Natural killer cell (primary cell): ENCODE data around the gene PTGIS. TPM values are rescaled to one million over a fixed set of nuclear protein-coding genes. Genes with fewer than 3 reads are reported as not detected.

Source experiments
- ATAC-seq, 3 donors: fragments of 150-1000 bp in 2 of 3; fragments of 200-7000 bp in 1 of 3; cut with Tn5 transposase; 1 replicate in 1 of 3; 2 replicates in 2 of 3; pipeline ENCODE4 v1.10.0; 2021; ENCODE audit warnings: mild to moderate bottlenecking in 2 of 3, moderate library complexity in 2 of 3
- DNase-seq, 2 donors: peaks; one replicate each; pipeline versions ENCODE4 v3.0.0 to v3.0.0-alpha.2; 2013 to 2021; ENCODE audit warnings: mixed read lengths in 1 of 2
- H3K27ac ChIP-seq: one replicate; pipeline ENCODE4 v1.5.1; 2013; ENCODE audit warnings: mild to moderate bottlenecking, low read length
- H3K27me3 ChIP-seq: one replicate; pipeline ENCODE4 v1.6.1; 2013; ENCODE audit warnings: low read length; ENCODE audit not compliant: control insufficient read depth, insufficient read depth
- H3K36me3 ChIP-seq: one replicate; pipeline ENCODE4 v1.6.1; 2013; ENCODE audit warnings: low read length; ENCODE audit not compliant: control insufficient read depth, insufficient read depth
- H3K4me1 ChIP-seq: one replicate; pipeline ENCODE4 v1.6.1; 2013; ENCODE audit warnings: low read length; ENCODE audit not compliant: control insufficient read depth, insufficient read depth
- H3K4me3 ChIP-seq: one replicate; pipeline ENCODE4 v1.5.1; 2013; ENCODE audit warnings: low read length
- H3K9me3 ChIP-seq: one replicate; pipeline ENCODE4 v1.6.1; 2013; ENCODE audit warnings: low read length; ENCODE audit not compliant: control insufficient read depth, insufficient read depth
- H3K27ac Mint-ChIP-seq, 2 donors: one replicate each; pipeline ENCODE4 v1.8.0; 2022; ENCODE audit warnings: mild to moderate bottlenecking in 2 of 2, mixed read lengths in 2 of 2, moderate library complexity in 1 of 2
- H3K27me3 Mint-ChIP-seq, 2 donors: one replicate each; pipeline ENCODE4 v1.8.0; 2022; ENCODE audit warnings: low read depth in 2 of 2, mixed read lengths in 2 of 2
- H3K36me3 Mint-ChIP-seq: one replicate; pipeline ENCODE4 v1.8.0; 2022; ENCODE audit warnings: mixed read lengths
- H3K4me1 Mint-ChIP-seq, 2 donors: one replicate each; pipeline ENCODE4 v1.8.0; 2022; ENCODE audit warnings: mixed read lengths in 2 of 2
- H3K4me3 Mint-ChIP-seq: one replicate; pipeline ENCODE4 v1.8.0; 2022; ENCODE audit warnings: mild to moderate bottlenecking, moderate library complexity, mixed read lengths
- H3K9me3 Mint-ChIP-seq, 2 donors: one replicate each; pipeline ENCODE4 v1.8.0; 2022; ENCODE audit warnings: mixed read lengths in 2 of 2
- CTCF ChIP-seq: fragments of 200-600 bp; IDR thresholded peaks from one replicate; pipeline ENCODE4 v1.8.0; 2022; ENCODE audit warnings: antibody characterized with exemption
- WGBS: methylation state at CpG from one replicate; pipeline ENCODE4 v1.1.7; 2013; ENCODE audit warnings: missing lambda C conversion rate; ENCODE audit not compliant: insufficient coverage; 5-methylcytosine and 5-hydroxymethylcytosine counted together
- intact Hi-C: fragments of 100-400 bp; cut with micrococcal nuclease; formaldehyde crosslinking; loops from one replicate; pipeline ENCODE4 v1.14.2; 2022
- total RNA-seq, 4 donors: library from RNA; stranded (reverse); fragments of 120-200 nt in 1 of 4; gene quantifications; one replicate each; pipeline versions ENCODE4 v1.2.3 to v1.2.4, GENCODE V29; 2013 to 2022

The PTGIS gene
- total RNA-seq, 3 donors from 2014 or later (not counting 1 experiment from before 2014, with no cell fraction given) = not detected

- H3K27ac Mint-ChIP-seq = no peak overlapping the region
Measured at GRCh38 chr20:49603209-49603627, 35.3 kb upstream of the PTGIS start.

GRCh38 chr20:49602345-49603208, 34.6 kb upstream of the PTGIS start:
- peaks cover 5% of the 10 kb centered on the region for H3K9me3 ChIP-seq
- H3K27me3 Mint-ChIP-seq = peaks cover 0 to 3% of the 10 kb centered on the region in 2 donors
- H3K27ac ChIP-seq = no peak overlapping the region
- no peaks in the 10 kb centered on the region for H3K27me3 ChIP-seq
- no peak overlapping the region for H3K27ac Mint-ChIP-seq
- H3K4me1 ChIP-seq = peaks cover 3% of the 10 kb centered on the region
- H3K4me3 ChIP-seq = no peak overlapping the region
- DNase-seq = no peak
- no peak for TF ChIP-seq CTCF
- no peaks in the 10 kb centered on the region for H3K36me3 Mint-ChIP-seq
- no peaks in the 10 kb centered on the region for H3K4me1 Mint-ChIP-seq
- no peak overlapping the region for H3K4me3 Mint-ChIP-seq
- ATAC-seq = no peak
- intact Hi-C loops = no loop called here
- whole genome bisulfite sequencing = 97% methylated on average over 9 of the region's 9 CpGs
- H3K36me3 ChIP-seq = no peaks in the 10 kb centered on the region
- H3K9me3 Mint-ChIP-seq = no peaks in the 10 kb centered on the region

More at GRCh38 chr20:49603209-49603627, 35.3 kb upstream of the PTGIS start:
- Mint-ChIP-seq H3K9me3 (no peaks in the 10 kb centered on the region), H3K4me1 (peaks cover 0 to under 1% of the 10 kb centered on the region in 2 donors), H3K36me3 (no peaks in the 10 kb centered on the region), H3K27me3 (peaks cover 0 to 4% of the 10 kb centered on the region in 2 donors), H3K4me3 (no peak overlapping the region)
- Histone ChIP-seq H3K4me3 (no peak overlapping the region), H3K27me3 (no peaks in the 10 kb centered on the region), H3K4me1 (peaks cover under 1% of the 10 kb centered on the region), H3K9me3 (peaks cover under 1% of the 10 kb centered on the region), H3K27ac (no peak overlapping the region), H3K36me3 (no peaks in the 10 kb centered on the region)
- intact Hi-C loops = no loop called here
- no peak for DNase-seq
- no peak for ATAC-seq
- TF ChIP-seq CTCF = no peak
- 89% methylated on average over 11 of the region's 11 CpGs for WGBS

GRCh38 chr20:49601153-49601924, 33.4 kb upstream of the PTGIS start:
- Histone ChIP-seq H3K27ac (no peak overlapping the region), H3K36me3 (no peaks in the 10 kb centered on the region), H3K4me3 (no peak overlapping the region), H3K27me3 (no peaks in the 10 kb centered on the region), H3K4me1 (peaks cover 13% of the 10 kb centered on the region), H3K9me3 (peaks cover 5% of the 10 kb centered on the region)
- no peak overlapping the region for H3K4me3 Mint-ChIP-seq
- H3K9me3 Mint-ChIP-seq = no peaks in the 10 kb centered on the region
- intact Hi-C loops = no loop called here
- 89% methylated on average over 5 of the region's 5 CpGs for WGBS
- H3K4me1 Mint-ChIP-seq = peaks cover 2 to 3% of the 10 kb centered on the region in 2 donors
- H3K36me3 Mint-ChIP-seq = no peaks in the 10 kb centered on the region
- no peak for DNase-seq
- peaks cover 0 to 3% of the 10 kb centered on the region in 2 donors for H3K27me3 Mint-ChIP-seq
- no peak for ATAC-seq
- H3K27ac Mint-ChIP-seq = no peak overlapping the region
- TF ChIP-seq CTCF = no peak
